CD4-positive, alpha-beta T cell treated with Interleukin-17A for 1 hour (primary cell): ENCODE results near the gene MYL12A.

Experiments
- DNase-seq: peaks from one replicate; pipeline ENCODE4 v3.0.0-alpha.2; 2020

MYL12A gene

DNA sequence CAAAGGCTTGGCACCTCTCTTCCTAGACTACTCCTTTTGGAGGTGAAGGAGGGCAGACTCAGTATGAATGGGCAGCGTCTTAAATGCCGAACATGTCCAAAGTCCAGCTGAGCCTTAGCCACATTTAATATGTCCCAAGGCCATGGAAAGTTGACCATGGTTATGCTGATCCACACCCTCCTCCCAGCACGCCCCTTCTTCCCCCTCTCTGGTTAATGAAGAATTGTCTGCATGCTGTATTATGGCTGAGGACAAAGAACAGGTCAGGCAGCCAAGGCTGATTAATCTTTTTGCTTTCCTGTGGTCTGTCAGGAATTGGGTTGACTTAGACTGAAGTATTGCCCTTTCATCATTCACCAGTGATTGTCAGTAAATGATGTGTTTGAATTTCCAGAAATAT lies 22.0 kb upstream of the MYL12A start:
- DNase-seq = no peak

DNA sequence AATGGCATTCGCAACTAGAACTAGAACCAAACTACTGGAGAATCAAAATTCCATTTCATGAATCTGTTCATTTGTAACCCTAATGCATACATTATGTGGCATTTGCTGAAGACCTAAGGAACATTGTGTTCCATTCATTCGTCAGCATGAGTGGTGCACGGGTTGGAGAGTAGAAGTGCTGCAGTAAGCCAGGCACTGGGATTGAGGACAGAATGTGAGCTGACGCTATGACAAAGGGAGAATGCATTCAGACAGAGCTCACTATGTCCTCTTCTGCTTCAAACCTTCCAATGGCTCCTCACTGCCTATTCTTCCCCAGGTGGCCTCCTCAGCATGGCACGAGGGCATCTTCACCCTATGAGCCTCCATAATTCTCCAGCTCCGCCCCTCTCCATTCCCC lies 21.6 kb upstream of the MYL12A start:
- DNase-seq = no peak

DNA sequence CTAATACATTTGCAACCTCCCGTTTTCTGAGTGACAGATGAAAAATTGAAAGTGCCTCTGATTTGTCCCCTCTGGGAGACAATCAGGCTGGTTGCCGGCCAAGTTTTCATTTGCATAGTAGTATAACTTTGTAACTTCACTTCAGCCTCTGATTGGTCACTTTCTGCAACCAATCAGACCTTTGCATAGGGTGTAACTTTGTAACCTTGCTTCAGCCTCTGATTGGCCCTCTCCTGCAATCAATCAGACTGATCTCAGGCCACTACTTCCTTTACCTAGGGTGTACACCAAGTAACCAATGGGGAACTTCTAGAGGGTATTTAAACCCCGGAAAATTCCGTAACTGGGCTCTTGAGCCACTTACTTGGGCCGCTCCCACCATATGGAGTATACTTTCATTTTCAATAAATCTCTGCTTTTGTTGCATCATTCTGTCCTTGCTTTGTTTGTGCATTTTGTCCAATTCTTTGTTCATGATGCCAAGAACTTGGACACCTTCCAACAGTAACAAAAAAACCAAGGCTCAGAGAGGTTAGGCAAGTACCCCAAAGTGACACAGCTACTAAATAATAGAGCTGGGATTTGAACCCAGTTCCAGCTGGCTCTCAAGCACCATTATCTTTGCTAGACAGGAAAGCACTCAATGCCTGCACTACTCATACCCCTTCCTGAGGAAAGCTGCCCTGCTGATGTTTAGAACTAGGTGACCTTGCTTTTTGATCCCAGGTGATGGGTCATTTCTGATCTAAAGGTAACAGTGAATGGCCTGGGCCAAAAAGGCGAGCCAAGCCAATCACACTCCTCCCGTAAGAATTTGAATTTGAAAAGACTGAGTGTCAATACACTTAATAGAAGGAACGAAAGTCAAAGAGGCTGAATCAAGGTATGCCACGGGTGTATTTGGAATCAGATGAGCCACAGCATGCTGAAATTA lies 16.9 kb upstream of the MYL12A start:
- no peak for DNase-seq

DNA sequence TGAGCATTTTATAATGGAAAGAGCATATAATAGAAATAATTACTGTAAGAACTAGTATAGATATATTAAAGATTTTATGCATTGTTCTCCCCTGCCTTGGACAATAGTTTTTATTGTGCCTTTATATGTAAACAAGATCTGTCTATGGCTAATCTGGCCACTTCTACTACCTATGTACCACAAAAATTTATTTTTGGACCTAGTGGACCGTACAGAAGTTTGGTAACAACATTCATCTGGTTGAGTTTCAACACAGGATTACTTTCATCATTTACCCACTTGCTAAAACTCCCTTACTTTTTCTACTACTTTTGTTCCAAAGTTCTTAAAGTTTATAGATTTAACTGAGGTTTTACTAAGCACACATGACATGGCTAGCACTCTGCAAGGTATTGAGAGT lies 14.6 kb upstream of the MYL12A start:
- DNase-seq = no peak

DNA sequence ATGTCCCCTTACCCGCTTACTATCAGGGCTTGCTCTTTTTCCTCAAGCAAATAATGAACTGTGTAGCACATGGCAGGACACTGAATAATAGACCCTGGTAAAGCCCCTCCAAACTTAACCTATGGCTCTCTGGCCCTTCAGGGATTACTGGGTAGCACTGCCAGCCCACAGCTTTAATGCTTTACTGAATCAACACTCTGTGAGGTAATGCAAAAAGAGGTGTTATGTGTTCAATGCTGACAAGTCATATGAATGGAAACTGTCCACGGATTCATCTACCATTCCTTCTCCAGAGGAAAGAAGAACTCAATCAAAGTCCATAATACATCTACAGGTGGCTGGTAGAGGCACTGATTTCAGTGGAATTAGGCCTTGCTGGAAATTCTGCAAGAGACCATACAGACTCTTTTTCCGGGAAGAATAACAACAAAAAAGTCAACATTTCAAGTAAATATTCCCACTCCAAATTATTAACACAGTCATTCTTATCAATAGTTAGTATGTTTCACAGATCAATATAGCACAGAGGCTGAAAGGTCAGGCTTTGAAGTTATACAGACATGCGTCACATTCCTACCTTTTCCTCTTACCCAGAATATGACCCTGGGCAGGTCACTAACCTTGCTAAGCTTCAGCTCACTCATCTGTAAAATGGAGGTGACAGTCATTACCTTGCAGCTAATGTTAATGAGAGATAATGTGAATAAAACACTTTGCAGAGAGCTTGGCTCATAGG lies 14.0 kb upstream of the MYL12A start:
- no peak for DNase-seq

DNA sequence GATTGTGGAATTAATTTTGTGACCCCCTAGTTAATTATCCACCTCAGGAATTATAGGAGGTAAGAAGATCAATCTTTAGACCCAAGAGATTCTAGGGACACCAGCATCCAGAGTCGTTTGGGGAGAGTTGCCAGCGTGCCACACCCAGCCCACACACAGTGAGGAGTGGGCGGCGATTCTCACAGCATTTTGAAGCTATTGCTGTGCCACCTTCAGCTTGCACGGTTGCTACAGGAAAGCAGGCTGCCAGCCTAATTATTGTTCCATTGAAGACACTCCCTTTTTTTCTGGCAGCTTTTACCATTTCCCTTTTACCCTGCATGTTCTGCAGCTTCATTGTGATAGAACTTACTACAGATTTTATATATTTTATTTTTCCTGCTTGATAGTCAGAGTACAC lies 13.1 kb upstream of the MYL12A start:
- no peak for DNase-seq

DNA sequence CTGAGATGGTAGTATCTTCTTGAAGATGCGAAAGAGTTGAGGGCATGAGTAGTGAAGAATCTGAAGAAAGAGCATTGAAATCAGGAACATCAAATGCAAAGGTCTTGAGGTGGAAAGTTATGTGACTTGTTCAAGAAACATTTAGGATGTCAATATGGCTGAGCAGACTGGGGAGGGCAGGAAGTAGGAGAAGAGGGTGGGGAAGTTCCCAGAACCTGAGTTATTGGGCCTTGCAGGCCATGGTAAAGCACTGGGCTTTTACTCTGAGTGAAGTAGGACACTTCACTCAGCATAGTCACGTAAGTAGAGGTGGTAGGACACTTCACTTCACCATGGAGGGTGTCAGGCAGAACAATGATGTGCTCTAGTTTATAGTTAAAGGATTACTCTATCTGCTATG lies 11.8 kb upstream of the MYL12A start:
- DNase-seq = no peak

DNA sequence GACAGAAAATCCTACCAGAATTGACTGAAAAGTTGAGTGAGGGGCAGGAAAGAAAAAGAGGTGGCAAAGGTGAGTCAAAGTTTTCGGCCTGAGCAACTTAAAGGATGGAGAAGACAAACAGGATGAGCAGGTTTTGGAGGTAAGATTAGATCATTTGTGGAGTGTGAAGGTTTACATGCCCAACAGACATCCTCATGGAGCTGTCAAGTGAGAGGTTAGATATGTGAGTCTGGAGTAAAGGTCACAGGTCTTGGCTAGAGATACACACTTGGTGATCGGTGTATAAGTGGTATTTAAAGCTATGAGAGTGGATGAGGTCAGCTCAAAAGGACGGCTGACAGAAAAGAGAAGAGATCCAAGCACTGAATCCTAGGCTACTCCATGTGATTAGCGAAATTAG lies 11.1 kb upstream of the MYL12A start:
- DNase-seq = no peak

DNA sequence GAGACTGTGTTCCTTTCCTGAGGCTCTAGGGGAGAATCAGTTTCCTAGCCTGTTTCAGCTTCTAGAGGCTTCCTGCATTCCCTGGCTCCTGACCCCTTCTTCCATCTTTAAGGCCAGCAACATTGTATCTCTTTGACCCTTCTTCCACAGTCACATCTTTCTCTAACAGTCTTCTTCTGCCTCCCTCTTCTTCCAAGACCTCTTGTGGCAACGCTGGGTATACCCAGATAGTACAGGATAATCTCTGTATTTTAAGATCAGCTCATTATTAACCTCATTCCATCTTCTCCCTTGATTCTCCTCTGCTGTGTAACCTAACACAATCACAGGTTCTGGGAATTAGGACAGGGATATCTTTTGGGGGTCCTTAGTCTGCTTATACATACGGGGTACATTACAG lies 8.9 kb upstream of the MYL12A start:
- no peak for DNase-seq

DNA sequence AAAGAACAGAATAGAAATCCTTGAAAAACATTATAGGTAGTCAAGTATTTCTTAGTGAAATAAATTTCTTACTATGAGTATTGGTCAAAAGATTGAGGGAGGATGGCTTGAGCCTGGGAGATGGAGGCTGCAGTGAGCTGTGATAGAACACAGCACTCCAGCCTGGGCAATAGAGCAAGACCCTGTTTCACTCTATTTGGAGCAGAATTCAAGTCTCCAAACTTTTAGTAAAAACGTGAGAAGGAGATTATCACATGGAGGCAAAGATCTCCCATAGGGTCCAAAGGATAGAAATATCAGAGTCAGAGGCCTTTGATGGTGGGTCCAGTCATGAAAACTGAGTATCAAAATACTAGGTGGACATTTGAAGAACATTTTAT lies 2.4 kb upstream of the MYL12A start:
- no peak for DNase-seq

DNA sequence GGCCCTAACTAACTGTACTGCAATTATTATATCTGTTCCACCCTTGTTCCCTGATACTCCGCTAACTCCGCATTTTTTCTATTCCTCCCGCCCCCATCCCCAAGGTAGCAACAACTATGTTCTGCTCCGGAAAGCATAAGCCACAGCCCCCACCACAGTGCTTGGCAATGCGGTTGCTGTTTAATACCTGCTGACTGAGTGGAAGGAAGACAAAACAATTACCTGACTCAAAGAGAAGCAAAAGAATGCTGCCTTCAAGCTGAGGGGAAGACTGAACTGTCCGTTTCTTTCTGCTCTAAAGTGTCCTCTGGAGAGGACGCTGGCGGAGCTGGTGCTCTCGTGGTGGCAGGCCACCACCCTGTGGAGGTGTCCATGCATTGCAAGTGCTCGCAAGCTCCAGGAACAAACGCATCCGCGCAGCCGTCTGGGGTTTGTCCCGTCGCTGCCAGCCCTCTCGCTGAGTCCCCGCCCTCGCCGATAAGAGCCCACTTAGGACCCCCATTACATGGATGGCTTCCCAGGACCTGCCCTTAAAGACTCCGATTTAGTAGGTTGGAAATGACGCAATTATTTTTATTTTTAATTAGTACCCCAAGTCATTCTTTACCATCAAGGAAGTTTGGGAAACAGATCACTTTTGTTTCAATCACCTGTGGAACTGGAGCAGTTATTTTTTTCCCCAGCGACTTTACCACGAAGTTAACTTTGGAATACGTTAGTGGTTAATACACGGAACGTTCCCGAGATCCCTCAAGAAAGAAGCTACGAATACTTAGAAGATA lies 1.6 kb upstream of the MYL12A start:
- peak; percentile 82 for DNase-seq

DNA sequence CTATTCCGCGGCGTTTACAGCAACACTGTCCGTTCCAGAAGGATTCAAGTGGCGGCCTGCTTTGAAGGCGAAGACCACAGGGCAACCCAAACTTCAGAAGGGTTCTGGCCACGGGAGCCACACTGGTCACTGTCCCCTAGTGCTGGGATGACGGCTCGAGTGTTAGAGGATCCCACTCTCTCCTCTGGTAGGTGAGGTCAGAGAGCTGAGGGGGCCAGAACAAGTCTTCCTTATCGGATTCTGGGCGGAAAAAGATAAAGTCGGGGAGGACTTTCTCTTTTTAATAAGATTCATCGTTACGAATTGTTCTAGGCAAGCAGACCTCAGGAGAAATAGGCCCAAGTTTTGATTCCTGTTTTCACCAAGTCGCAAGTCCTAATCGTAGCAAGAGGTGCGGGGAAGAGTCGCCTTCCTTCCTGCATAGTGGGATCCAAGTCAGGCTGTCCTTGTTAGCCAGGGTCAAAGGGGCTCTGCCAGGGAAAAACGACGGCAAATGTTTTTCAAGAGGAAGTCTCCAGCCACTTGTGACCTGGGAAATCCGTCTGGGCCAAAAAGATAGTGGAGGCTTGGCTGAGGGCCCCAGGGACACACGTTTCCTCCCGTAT lies 864 bp upstream of the MYL12A start:
- DNase-seq = no peak

DNA sequence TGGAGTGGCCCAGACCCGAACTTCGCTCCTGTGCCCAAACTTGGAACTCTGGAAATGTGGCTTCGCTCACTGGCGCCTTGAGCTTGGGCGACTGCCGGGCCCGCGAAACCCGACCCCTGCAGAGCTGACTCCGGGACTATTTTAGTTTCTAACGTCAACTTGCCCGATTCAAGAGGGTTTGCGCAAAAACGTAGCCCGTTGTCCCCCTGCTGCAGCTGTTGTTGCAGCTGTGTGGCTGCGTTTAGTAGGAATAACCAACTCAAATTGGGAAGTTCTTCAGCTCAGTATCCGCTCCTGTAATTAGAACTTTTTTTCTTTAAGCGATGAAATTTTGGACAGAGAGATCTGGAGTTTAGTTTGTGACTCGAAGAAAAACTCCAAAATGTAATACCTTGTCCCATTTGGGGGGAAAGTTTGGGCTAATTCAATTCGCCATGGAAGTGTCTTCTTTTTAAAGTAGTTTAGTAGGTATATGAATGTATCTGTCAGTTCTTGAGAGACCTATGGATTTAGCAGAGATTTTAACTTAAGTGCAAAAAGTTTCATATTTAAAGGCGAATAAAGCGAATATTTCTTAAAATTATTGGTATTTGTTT lies 559 bp downstream of the MYL12A start:
- peak; percentile 38 for DNase-seq

DNA sequence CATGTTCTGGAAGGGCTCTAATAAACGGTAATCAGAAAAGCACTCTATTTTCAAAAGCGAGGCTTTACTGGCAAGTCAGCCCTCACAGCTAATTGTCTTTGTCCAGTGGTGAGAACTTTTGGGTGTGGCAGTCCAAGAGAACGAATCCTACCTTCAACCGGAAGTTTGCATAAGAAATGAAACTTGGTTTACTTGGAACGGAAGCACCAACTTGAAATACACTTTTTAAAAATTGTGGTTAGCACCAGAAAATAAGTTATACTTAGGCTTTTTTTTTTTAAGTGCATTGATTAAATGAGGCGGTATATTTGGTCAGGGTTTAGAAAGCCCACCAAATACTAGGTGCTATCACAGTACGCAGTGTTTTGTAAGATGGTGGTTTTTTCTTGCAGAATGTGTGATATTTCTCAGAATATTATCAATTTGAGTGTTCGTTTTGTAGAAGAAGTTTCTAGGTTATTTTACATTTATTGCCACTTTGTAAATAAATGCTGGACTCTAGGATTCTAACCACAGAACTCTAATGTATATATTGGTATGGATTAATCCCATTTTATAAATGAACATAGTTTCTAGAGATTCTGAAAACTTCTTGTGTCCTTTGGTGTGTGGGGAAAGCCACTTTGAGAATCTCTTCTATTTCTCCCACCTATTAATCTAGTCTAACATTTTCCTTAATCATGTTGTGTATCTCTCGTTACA lies 1.2 kb downstream of the MYL12A start:
- DNase-seq = peak; percentile 73

DNA sequence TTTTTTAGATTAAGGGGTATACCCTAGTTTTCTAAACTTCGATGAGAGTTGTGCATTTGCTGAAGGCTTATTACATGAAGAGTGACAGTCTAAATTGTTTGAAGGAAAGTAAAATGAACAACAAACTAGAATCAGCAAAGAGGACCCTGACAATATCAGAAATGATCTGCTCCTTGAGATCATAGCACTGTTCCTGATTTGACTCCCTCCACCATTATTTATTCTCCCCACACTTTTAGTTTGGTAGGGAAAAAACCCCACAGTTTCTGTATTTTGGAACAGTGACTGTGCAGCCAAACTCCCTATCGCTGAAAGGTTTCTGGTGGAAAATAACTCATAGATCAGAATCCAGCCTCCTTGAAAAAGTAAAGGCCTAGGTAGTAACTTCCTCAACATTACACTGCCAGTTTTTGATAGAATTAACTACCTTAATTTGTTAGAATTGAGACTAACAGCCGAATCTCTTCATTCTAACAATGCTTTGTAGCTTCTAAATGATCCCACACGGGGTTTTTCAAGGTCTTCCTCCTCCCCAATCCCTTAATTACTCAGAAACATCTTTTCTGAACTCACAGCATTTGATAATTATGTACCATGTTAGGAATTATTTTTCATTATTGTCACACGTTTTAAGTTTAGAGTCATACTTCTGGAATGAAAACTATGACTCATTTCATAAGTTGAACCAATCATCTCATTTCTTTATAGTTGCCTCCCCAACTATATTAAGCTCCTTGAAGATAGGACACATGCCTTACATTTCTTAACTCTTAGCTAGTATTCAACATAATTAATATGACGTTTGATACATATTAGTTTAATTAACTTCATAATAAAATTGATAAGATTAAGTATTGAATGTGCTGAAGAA lies 2.9 kb downstream of the MYL12A start:
- DNase-seq = peak; percentile 38

DNA sequence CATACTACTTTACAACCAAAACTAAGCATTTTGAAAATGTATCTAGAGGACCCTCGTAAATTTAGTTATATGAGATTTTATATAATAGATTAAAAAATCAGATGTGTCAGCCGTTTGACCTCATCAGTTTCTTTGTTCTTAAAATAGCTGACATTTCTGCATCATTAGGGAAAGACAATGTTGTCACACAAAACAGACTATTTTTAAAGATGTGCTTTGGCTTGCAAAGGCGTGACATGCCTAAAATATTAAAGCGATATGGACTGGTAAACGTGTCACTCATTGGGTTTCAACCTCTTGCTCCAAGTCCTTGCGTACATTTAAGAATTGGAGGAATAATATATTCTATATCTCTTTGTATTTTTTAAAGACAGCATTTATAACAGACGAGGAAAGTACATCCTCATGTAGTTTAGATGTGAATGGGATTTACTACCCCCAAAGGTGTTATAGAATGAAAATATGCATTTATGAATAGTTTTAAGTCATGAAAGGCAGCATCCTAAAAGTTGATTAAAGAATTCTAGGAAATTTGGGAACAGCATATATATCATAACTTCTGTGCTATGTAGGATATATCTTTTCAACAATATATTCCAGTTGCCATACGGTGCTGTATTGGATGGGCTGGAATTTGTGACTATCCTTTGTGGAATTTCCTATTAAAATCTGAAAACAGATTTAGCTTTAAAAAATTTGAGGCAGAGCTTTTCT lies 3.8 kb downstream of the MYL12A start:
- no peak for DNase-seq

DNA sequence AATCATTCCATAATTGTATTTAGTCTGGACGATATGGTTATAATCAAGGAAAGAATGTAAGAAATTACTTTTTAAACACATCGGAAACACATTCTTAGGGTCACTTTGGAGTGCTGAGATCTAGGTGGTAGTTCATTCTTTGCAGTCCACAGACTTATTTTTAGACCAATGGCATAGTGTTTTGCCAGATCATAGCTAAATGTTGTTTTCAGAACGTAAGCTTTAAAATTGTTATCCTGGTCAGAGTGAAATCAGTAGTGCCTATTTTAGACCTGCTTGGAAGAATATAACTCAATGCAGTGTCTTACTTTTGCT lies 4.3 kb downstream of the MYL12A start:
- no peak for DNase-seq

DNA sequence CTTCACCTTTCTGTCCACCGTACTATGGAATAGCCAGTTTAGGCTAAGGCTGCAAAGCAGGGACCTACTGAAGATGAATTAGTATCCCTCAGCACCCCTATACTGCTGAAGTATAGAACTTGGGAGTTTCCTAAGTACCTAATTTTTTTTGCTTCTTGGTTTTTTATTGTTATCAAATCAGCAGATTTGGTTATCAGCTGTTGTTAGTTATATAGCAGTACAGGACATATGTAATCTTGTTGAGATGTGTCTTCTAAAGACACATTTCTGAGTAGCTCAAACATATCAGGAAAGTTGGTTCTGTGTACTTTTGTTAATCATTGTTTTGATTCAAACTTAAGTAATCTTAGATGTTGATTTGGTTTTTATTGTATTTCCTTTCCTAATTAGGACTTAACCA lies 5.2 kb downstream of the MYL12A start:
- DNase-seq = no peak

DNA sequence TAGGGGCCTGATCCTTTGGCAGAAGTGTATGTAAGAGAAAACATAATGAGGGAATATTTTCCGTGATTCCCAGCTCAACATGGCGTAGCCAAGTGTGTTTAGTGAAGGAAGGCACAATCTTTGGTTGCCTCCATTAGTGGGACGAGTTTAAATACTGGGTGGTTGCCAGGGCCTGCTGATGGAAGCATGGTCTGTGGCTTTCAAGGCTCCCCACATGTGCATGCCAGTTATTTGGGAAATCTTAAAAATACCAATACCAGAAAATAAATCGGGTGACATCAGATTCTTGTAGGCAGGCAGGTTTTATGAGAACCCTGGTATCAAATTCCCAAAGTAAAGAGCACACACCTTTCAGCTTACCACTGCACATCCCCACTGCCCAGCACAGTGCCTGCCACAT lies 7.1 kb downstream of the MYL12A start:
- DNase-seq = no peak

DNA sequence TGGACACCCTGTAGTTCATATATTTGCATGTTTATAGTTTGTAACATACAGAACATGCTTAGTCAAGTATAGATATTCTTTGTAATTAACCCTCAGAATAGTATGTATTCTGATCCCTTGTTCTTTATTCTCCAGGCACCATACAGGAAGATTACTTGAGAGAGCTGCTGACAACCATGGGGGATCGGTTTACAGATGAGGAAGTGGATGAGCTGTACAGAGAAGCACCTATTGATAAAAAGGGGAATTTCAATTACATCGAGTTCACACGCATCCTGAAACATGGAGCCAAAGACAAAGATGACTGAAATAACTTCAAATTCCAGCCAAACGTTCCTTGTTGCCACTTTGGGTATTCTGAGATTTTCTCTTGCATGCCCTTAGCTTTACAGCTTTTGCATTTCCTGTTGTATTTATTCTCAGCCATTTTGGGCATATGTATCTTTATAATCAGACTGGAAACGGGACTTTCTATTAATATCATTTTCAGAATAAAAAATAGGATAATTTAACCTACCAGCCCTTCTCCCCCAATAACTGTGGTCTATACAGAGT lies 8.1 kb downstream of the MYL12A start:
- DNase-seq = no peak
